ENCODE measurements around the gene ABCA2. TPM values are rescaled to one million over a fixed set of nuclear protein-coding genes. Genes with fewer than 3 reads are reported as not detected.

Gene ABCA2
- polyA plus RNA-seq, 1 of the 3 experiments (the other 2 are of a cell fraction), result 34.7 TPM

- TF ChIP-seq ZBTB33 (IDR thresholded peaks at IDR 0.05; ENCODE audit: borderline replicate concordance, low read depth), result no peak
Observed at GRCh38 chr9:137032858-137033257, 4.8 kb upstream of the ABCA2 start (continued).

- H3K27ac ChIP-seq (ENCODE audit: low read depth in 2 of 2, low read length in 1 of 2), result peak within 1 kb of the TSS in 1 of 2 experiments; percentile 36; a peak in 1 of 4 replicates
- H3K4me3 ChIP-seq (ENCODE audit: low read depth in 2 of 2, low read length in 1 of 2), result no peak within 1 kb of the TSS
- H3K27me3 ChIP-seq (ENCODE audit: insufficient read depth), result no peaks in the 10 kb centered on the region
- H3K9ac ChIP-seq, result no peak within 1 kb of the TSS
- no peaks in the 10 kb centered on the region for H4K20me1 ChIP-seq (ENCODE audit: insufficient read depth)
- ChIA-PET POLR2A (interaction anchor here (1.3 kb wide), 1 partner anchor 36 kb away, joined by 3 read pairs; no protein-coding TSS in a partner anchor), CTCF (interaction anchor here (1.1 to 15.1 kb wide), 8 partner anchors 11 to 274 kb away, joined by 3 to 350 read pairs (median 36); partner anchors contain the start of genes C8G, CLIC3, FBXW5 and LCN12)
- H3F3A ChIP-seq (replicated peaks; ENCODE audit: insufficient read depth), result peaks cover 4% of the 10 kb centered on the region
- TF ChIP-seq RXRA (IDR thresholded peaks at IDR 0.05; ENCODE audit: borderline replicate concordance, low read depth), result no peak
- TF ChIP-seq ZBTB33 (IDR thresholded peaks at IDR 0.05; ENCODE audit: borderline replicate concordance, low read depth), result no peak
- TF ChIP-seq MEF2A (IDR thresholded peaks at IDR 0.05; ENCODE audit: borderline replicate concordance, low read depth), result no peak
- TF ChIP-seq TCF12 (IDR thresholded peaks at IDR 0.05), result no peak
- TF ChIP-seq RCOR1 (IDR thresholded peaks at IDR 0.05; ENCODE audit: low read length), result no peak
- TF ChIP-seq GABPA (IDR thresholded peaks at IDR 0.05; ENCODE audit: low read depth), result no peak
- TF ChIP-seq, protein P1, sequence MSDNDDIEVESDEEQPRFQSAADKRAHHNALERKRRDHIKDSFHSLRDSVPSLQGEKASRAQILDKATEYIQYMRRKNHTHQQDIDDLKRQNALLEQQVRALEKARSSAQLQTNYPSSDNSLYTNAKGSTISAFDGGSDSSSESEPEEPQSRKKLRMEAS (IDR thresholded peaks at IDR 0.05; ENCODE audit: low read depth), result no peak
- no peak for TF ChIP-seq CHD2 (IDR thresholded peaks at IDR 0.05; ENCODE audit: low read length, partially characterized antibody)
- no peak for TF ChIP-seq ELF1 (IDR thresholded peaks at IDR 0.05)
- no peak for TF ChIP-seq MXI1 (IDR thresholded peaks at IDR 0.05; ENCODE audit: low read depth, low read length)
- TF ChIP-seq IRF3 (IDR thresholded peaks at IDR 0.05; ENCODE audit: low read depth, low read length), result no peak
- no peak for TF ChIP-seq SIN3A (IDR thresholded peaks at IDR 0.05; ENCODE audit: borderline replicate concordance, low read depth, low read length)
- TF ChIP-seq, protein P2, sequence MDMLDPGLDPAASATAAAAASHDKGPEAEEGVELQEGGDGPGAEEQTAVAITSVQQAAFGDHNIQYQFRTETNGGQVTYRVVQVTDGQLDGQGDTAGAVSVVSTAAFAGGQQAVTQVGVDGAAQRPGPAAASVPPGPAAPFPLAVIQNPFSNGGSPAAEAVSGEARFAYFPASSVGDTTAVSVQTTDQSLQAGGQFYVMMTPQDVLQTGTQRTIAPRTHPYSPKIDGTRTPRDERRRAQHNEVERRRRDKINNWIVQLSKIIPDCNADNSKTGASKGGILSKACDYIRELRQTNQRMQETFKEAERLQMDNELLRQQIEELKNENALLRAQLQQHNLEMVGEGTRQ (IDR thresholded peaks at IDR 0.05; ENCODE audit: borderline replicate concordance, low read depth, low read length), result no peak
- TF ChIP-seq FOXJ3 (CRISPR knock-in tag; IDR thresholded peaks at IDR 0.05), result no peak
- 77% methylated on average over 11 of the region's 16 CpGs for WGBS (ENCODE audit: low lambda C conversion rate)
- no peak for DNase-seq
- no peaks in the 10 kb centered on the region for H3K9me3 ChIP-seq
- 0 out of 2 replicates have a peak, but pooled peaks cover 2% of the 10 kb centered on the region for H3K79me2 ChIP-seq (ENCODE audit: insufficient read depth)
- no peak within 1 kb of the TSS for H3K4me2 ChIP-seq
- H3K4me1 ChIP-seq (ENCODE audit: control insufficient read depth in 1 of 2, insufficient read depth in 2 of 2, low read depth in 1 of 2, low read length in 1 of 2), result peaks cover 5 to 39% of the 10 kb centered on the region in 2 experiments; a peak in 1 of 4 replicates
- H3K9me2 ChIP-seq, result no peaks in the 10 kb centered on the region
- no peak within 1 kb of the TSS for H2AFZ ChIP-seq (ENCODE audit: low read depth)
- no peaks in the 10 kb centered on the region for H3K36me3 ChIP-seq (replicated peaks in 1 of 2; ENCODE audit: control insufficient read depth in 1 of 2, insufficient read depth in 2 of 2, low read length in 1 of 2)
Observed at GRCh38 chr9:137031904-137032640, 4.0 kb upstream of the ABCA2 start, which contains the start of gene FUT7. TSS of gene FUT7 (minus strand) at chr9:137032088. CDS start at chr9:137031991, 97 bp downstream.

Data from SK-N-SH (cell line).